Hepatic stellate cell (primary cell): ENCODE data around the gene UNC13A.
"Not testable (repeated sequence)": the region's sequence is repeated elsewhere in the genome, so short reads cannot be mapped to it uniquely, and the experiment has no call there.

ENCODE experiments used
- DNase-seq: peaks from one replicate; pipeline ENCODE4 v3.0.0; 2011; ENCODE audit warnings: low spot score

Gene UNC13A

GRCh38 chr19:17570291-17570690 lies 117.9 kb downstream of the UNC13A start:
- DNase-seq, result not testable (repeated sequence)

GRCh38 chr19:17567940-17568339 lies 120.2 kb downstream of the UNC13A start:
- DNase-seq, result no peak

- peak; percentile 42 for DNase-seq
Observed at GRCh38 chr19:17565611-17566010, 122.5 kb downstream of the UNC13A start.

- no peak for DNase-seq
Observed at GRCh38 chr19:17564781-17565180, 123.4 kb downstream of the UNC13A start.

- DNase-seq, result no peak
Observed at GRCh38 chr19:17562561-17562960, 125.6 kb downstream of the UNC13A start.

GRCh38 chr19:17562097-17562496 lies 126.1 kb downstream of the UNC13A start:
- DNase-seq, result no peak

GRCh38 chr19:17560205-17560595 lies 128.0 kb downstream of the UNC13A start:
- DNase-seq, result peak; percentile 86

- DNase-seq, result no peak
Observed at GRCh38 chr19:17557466-17557865, 130.7 kb downstream of the UNC13A start.

GRCh38 chr19:17556995-17557394 lies 131.2 kb downstream of the UNC13A start:
- no peak for DNase-seq

GRCh38 chr19:17555929-17556813 lies 132.0 kb downstream of the UNC13A start:
- DNase-seq, result peak; percentile 59

GRCh38 chr19:17555480-17555928 lies 132.7 kb downstream of the UNC13A start, which contains the start of gene COLGALT1:
Gene COLGALT1, plus strand, starts transcription at chr19:17555649. Its CDS starts 65 bp downstream, at chr19:17555714.
- peak; percentile 97 for DNase-seq

GRCh38 chr19:17554968-17555479 lies 133.1 kb downstream of the UNC13A start:
- no peak for DNase-seq

- peak; percentile 69 for DNase-seq
Observed at GRCh38 chr19:17553256-17553655, 134.9 kb downstream of the UNC13A start.

- DNase-seq, result not testable (repeated sequence)
Observed at GRCh38 chr19:17552735-17553134, 135.4 kb downstream of the UNC13A start.
